ENCODE data around the gene HNRNPH1. TPM values are rescaled to one million over a fixed set of nuclear protein-coding genes. Genes with fewer than 3 reads are reported as not detected.

Gene HNRNPH1
- total and polyA plus RNA-seq, 2 of the 13 experiments (the other 11 are each of a cell fraction or from before 2014, with no cell fraction given): 382 to 1,064 TPM

- TF ChIP-seq ZNF362 (CRISPR knock-in tag; IDR thresholded peaks at IDR 0.05; ENCODE audit: borderline replicate concordance): no peak
- TF ChIP-seq ZNF441 (CRISPR knock-in tag; IDR thresholded peaks at IDR 0.05; ENCODE audit: borderline replicate concordance): peak; percentile 59
- TF ChIP-seq ATF5 (CRISPR knock-in tag; IDR thresholded peaks at IDR 0.05; ENCODE audit: low read depth): 0 out of 2 replicates have a peak, but pooled peaks have one; percentile 17
- TF ChIP-seq TFDP2 (CRISPR knock-in tag; IDR thresholded peaks at IDR 0.05): peak; percentile 83
- TF ChIP-seq PBX3 (CRISPR knock-in tag; IDR thresholded peaks at IDR 0.05; ENCODE audit: borderline replicate concordance): no peak
- no peak for TF ChIP-seq NR3C1 (CRISPR knock-in tag; IDR thresholded peaks at IDR 0.05)
- no peak for TF ChIP-seq ZNF607 (CRISPR knock-in tag; IDR thresholded peaks at IDR 0.05; ENCODE audit: borderline replicate concordance)
- TF ChIP-seq ZBTB4 (CRISPR knock-in tag; IDR thresholded peaks at IDR 0.05; ENCODE audit: borderline replicate concordance): peak; percentile 50; the same call in 1 of the 2 replicates
- peak; percentile 95 for TF ChIP-seq DMAP1 (CRISPR knock-in tag; IDR thresholded peaks at IDR 0.05)
- no peak for TF ChIP-seq ZNF431 (CRISPR knock-in tag; IDR thresholded peaks at IDR 0.05; ENCODE audit: borderline replicate concordance, low read depth)
- no peak for TF ChIP-seq ZNF800 (CRISPR knock-in tag; IDR thresholded peaks at IDR 0.05)
- peak; percentile 90 for TF ChIP-seq KDM3A (CRISPR knock-in tag; IDR thresholded peaks at IDR 0.05; ENCODE audit: low read depth)
- no peak for TF ChIP-seq ZBTB46 (CRISPR knock-in tag; IDR thresholded peaks at IDR 0.05; ENCODE audit: borderline replicate concordance)
- no peak for TF ChIP-seq ZNF569 (CRISPR knock-in tag; IDR thresholded peaks at IDR 0.05; ENCODE audit: borderline replicate concordance)
- TF ChIP-seq ZNF383 (CRISPR knock-in tag; IDR thresholded peaks at IDR 0.05; ENCODE audit: borderline replicate concordance): no peak
Observed at GRCh38 chr5:179623003-179623905, at the start of gene HNRNPH1 (continued).

Data from HepG2 (cell line).